Occipital lobe (tissue), 2 donors: ENCODE measurements around the gene ARID3A. TPM values are rescaled to one million over a fixed set of nuclear protein-coding genes. Genes with fewer than 3 reads are reported as not detected.

Experiments
- DNase-seq: peaks from one replicate; lab custom pipeline; 2025; lab: John Stamatoyannopoulos, UW
- total RNA-seq: library from RNA; depleted of rRNA; stranded (reverse); fragments of >200 nt; gene quantifications from one replicate; pipeline ENCODE4 v1.2.3, GENCODE V29; 2014

The ARID3A gene
- total RNA-seq, 1 donor from 2014 or later = 8.0 TPM

GRCh38 chr19:1002600-1002999, 76.8 kb downstream of the ARID3A start:
- no peak for DNase-seq

GRCh38 chr19:1003283-1003682, 77.4 kb downstream of the ARID3A start:
- no peak for DNase-seq

DNA sequence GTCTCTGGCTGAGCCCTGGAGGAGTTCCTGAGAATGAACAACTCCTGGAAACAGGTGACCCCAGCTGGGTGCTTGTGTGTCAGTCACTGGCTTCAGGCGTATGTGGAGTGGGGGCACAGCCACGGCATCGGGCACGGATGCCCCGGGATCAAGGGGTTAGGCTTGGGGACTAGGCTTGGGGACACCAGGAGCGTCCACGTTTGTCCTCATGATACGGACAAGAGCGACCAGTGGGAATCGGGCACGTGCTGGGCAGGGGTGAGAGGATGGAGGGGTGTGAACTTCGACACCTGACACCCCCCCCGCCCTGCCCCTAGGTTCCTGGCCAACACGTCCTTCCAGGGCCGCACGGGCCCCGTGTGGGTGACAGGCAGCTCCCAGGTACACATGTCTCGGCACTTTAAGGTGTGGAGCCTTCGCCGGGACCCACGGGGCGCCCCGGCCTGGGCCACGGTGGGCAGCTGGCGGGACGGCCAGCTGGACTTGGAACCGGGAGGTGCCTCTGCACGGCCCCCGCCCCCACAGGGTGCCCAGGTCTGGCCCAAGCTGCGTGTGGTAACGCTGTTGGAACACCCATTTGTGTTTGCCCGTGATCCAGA, 78.5 kb downstream of the ARID3A start:
- no peak for DNase-seq

DNA sequence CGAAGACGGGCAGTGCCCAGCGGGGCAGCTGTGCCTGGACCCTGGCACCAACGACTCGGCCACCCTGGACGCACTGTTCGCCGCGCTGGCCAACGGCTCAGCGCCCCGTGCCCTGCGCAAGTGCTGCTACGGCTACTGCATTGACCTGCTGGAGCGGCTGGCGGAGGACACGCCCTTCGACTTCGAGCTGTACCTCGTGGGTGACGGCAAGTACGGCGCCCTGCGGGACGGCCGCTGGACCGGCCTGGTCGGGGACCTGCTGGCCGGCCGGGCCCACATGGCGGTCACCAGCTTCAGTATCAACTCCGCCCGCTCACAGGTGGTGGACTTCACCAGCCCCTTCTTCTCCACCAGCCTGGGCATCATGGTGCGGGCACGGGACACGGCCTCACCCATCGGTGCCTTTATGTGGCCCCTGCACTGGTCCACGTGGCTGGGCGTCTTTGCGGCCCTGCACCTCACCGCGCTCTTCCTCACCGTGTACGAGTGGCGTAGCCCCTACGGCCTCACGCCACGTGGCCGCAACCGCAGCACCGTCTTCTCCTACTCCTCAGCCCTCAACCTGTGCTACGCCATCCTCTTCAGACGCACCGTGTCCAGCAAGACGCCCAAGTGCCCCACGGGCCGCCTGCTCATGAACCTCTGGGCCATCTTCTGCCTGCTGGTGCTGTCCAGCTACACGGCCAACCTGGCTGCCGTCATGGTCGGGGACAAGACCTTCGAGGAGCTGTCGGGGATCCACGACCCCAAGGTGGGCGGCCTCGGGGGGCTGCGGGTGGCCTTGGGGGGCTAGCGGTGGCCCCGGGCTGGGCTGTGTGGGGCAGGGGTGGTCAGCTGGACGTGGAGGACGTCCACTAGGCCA, 79.2 kb downstream of the ARID3A start:
- no peak for DNase-seq

GRCh38 chr19:1006711-1007398, 81.0 kb downstream of the ARID3A start:
- no peak for DNase-seq

DNA sequence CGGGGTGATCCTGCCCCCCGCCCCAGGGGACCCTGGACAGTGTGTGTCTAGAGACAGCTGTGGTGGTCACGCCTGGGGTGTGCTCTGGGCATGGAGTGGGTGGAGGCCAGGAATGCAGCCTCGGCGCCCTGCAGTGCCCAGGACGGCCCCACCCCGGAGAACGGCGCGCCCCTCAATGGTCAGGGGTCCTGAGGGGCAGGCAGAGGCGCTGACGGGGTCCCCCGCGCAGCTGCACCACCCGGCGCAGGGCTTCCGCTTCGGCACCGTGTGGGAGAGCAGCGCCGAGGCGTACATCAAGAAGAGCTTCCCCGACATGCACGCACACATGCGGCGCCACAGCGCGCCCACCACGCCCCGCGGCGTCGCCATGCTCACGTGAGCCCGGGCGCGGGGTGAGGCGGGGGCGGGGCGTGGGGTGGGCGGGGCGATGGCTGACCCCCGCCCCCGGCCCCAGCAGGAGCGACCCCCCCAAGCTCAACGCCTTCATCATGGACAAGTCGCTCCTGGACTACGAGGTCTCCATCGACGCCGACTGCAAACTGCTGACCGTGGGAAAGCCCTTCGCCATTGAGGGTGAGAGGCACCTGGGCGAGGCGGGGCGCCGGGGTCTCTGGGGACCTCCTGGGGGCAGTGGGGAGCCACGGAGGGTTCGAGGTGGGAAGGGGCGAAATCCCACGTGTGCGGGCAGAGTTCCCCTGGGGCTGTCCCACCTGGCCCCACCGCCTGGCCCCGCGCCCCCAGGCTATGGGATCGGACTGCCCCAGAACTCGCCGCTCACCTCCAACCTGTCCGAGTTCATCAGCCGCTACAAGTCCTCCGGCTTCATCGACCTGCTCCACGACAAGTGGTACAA, 81.8 kb downstream of the ARID3A start:
- no peak for DNase-seq

- DNase-seq = no peak
Observed at GRCh38 chr19:1008268-1009040, 82.6 kb downstream of the ARID3A start.

DNA sequence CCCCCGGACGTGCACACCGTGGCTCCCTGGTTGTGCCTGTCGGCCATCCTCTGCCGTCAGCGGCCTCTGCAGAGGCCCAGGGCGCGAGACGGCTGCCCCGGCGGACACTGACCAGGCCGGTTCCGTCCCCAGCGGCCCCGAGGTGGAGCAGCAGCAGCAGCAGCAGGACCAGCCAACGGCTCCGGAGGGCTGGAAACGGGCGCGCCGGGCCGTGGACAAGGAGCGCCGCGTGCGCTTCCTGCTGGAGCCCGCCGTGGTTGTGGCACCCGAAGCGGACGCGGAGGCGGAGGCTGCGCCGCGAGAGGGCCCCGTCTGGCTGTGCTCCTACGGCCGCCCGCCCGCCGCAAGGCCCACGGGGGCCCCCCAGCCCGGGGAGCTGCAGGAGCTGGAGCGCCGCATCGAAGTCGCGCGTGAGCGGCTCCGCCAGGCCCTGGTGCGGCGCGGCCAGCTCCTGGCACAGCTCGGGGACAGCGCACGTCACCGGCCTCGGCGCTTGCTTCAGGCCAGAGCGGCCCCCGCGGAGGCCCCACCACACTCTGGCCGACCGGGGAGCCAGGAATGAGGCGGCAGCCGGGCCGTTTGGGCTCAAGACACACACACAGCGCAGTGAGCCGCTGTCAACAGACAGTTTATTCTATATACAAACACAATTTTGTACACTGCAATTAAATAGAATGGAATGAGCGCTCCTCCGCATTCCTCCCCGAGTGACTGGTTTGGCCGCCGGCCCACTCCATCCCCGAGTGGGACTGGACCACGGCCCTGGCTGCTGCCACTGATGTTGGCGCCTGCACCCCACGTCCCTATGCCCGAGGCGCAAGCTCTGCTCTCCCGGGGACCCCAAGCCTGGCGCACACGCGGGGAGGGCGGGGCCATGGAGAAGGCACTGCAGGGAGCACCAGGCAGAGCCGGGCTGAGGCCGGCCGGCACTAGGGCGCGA, 83.5 kb downstream of the ARID3A start:
- DNase-seq = no peak

DNA sequence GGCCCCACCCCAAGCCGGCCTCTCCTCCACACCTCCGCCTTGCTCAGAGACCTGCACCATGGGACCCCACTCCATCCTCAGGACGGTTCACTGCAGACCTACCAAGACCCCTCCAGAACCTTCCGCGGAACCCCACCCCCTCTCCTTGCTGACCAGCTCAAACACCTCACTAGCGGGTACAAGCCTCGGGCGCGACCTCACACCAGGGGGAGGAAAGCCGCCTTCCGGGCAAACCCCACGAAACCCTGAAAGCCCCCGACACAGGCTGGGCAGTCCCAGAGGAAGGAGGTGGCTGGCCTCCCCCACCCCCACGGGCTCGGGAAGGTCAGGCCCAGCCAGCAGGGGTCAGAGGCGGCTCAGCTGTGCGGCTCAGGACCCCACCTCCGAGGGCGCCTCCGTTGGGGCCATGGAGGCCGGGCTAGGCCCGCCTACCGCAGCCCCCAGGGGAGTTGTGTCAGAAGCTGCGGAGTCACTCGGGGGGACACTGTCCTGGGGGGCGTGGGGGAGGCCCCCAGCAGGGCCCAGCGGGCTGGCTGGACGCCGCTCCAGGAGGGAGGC, 84.2 kb downstream of the ARID3A start:
- DNase-seq = no peak

DNA sequence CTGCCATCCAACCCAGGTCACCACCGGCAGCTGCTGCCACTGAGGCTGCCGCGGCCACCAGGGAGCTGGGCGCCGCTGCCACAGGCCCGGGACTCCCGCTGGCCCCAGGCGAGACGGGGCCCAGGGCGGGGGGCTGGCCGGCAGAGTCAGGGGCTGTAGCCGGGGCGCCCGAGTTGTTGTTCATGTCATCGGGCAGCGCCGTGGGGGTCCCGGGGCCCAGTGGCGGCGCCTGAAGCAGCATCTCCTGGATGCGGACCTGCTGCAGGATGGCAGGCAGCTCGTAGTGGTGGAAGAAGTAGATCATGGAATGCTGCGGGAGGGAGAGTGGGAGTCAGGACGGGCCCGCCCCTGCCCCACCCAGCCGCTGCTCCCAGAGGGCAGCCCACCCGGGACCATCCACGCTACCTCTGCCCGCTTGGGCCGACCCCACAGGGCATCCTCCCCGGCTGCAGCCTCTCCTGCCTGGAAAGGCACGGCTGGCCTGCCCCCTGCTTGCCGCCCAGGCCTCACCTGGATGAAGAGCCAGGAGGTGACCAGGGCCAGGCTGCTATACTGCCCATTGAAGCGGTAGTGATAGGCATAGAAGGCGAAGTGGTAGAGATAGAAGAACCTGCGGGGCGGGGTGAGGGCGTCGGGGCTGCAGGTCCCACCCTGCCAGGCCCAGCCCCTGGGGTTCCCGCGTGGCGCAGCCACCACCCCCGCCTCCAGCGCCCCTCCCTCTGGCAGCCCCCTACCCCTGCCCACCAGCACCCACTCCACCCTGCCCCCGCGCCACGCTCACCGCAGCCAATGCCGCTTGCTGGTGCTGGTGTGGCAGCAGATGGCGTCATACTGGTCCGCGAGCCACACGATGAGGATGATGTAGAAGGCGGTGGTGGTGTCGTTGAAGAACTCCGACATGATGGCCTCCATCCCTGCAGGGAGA, 85.0 kb downstream of the ARID3A start:
- no peak for DNase-seq

GRCh38 chr19:1011831-1012333, 86.0 kb downstream of the ARID3A start:
- DNase-seq = no peak

GRCh38 chr19:1012334-1012733, 86.5 kb downstream of the ARID3A start:
- DNase-seq = no peak

DNA sequence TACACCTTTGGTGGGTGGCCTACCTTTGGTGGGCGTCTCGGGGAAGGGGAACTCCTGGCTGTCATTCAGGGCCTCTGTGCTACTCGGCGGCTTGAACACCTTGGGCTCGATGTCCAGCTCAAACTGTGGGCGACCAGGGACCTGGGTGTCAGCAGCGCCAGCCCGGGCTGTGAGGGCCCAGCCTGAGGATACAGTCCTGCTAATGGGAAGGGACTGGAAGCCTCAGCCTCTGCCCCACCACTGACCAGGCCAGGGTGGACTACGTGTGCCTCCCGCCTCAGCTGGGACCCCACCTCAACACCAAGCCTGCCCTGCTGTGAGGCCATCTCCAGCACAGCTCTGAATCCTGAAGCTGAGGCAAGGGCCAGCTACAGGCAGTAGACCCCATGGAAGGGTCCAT, 87.4 kb downstream of the ARID3A start:
- no peak for DNase-seq

GRCh38 chr19:1014161-1015060, 88.6 kb downstream of the ARID3A start:
- DNase-seq = no peak

- DNase-seq = no peak
Observed at GRCh38 chr19:1015061-1015781, 89.4 kb downstream of the ARID3A start.
